Right cardiac atrium (tissue), 5 donors: ENCODE results near the gene CRACDL. TPM values are rescaled to one million over a fixed set of nuclear protein-coding genes. Genes with fewer than 3 reads are reported as not detected.

Experiments used
- ATAC-seq, 2 donors: fragments of 200-7000 bp; cut with Tn5 transposase; one replicate each; pipeline versions ENCODE4 v1.8.0 to v1.9.1; 2020; ENCODE audit warnings: moderate library complexity in 2 of 2, mild to moderate bottlenecking in 1 of 2
- DNase-seq, 3 donors: peaks; one replicate each; pipeline ENCODE4 v3.0.0-alpha.2; 2020
- H3K27ac ChIP-seq: one replicate; pipeline ENCODE4 v1.5.1; 2013; ENCODE audit warnings: mild to moderate bottlenecking, low read length, control low read depth, moderate library complexity
- H3K27me3 ChIP-seq: one replicate; pipeline ENCODE4 v1.6.1; 2013; ENCODE audit not compliant: control insufficient read depth, insufficient read depth
- H3K4me1 ChIP-seq: one replicate; pipeline ENCODE4 v1.6.1; 2013; ENCODE audit warnings: low read length; ENCODE audit not compliant: control insufficient read depth, insufficient read depth
- H3K4me3 ChIP-seq: one replicate; pipeline ENCODE4 v1.5.1; 2013; ENCODE audit warnings: low read length, control low read depth
- H3K9me3 ChIP-seq: one replicate; pipeline ENCODE4 v1.6.1; 2013; ENCODE audit warnings: low read length; ENCODE audit not compliant: control insufficient read depth
- WGBS: extraction: QIAGEN DNeasy Blood & Tissue Kit; methylation state at CpG from one replicate; pipeline ENCODE4 v1.1.7; 2013; 5-methylcytosine and 5-hydroxymethylcytosine counted together
- intact Hi-C, 4 donors: fragments of 100-400 bp; cut with DNase I; formaldehyde crosslinking; loops; one replicate each; pipeline versions ENCODE4 v1.11.0 to v1.14.0; 2022 to 2023
- polyA plus RNA-seq: library from polyadenylated mRNA; stranded (reverse); fragments of 200-250 nt; gene quantifications from one replicate; pipeline ENCODE4 v1.2.3, GENCODE V29; 2013
- total RNA-seq, 4 donors: library from RNA; stranded (reverse); fragmentation: NEBNext Ultra II Directional; extraction: Animal tissue kit (Norgen Biotek cat#: 25700); gene quantifications; one replicate each; pipeline ENCODE4 v1.2.1, GENCODE V29; 2021
- donor health status: healthy with polysubstance abuse.
- donor health status: DM: no; HTN: yes; CAD: no.
- donor health status: DM: no; HTN: no; CAD: no.
- donor health status: DM: no; HTN: yes; CAD: no; lungs with severe emphysema.
- donor health status: DM: yes; HTN: yes; CAD: no.

The CRACDL gene
- total and polyA plus RNA-seq, 5 donors: 2.7 to 5.7 (median 4.9) TPM

DNA sequence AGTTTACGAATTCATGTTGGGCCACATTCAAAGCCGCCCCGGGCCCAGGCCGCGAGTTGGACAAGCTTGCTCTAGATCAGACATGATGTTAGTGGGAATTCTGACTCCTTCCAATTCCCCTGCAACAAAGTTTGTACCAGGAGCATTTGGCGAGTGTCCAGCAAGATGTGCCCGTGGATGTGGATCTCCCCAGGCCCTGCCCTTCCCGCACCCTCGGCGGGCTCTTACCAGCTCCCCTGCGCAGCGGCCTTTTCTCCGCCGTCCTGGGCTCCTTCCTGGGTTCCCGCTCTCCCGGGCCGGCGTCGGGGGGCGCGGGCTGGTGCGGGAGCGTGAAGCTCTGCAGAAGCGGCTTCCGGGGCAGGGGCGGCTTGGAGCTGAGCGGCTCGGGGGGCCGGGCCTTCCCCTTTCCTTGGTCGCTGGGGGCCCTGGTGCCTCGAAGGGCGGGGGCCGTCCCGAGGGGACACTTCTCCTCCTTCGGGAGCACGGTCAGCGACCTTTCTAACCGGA, 114.3 kb downstream of the CRACDL start:
- Histone ChIP-seq H3K4me1 (peaks cover 12% of the 10 kb centered on the region), H3K9me3 (no peaks in the 10 kb centered on the region), H3K4me3 (no peak overlapping the region), H3K27ac (no peak overlapping the region), H3K27me3 (no peaks in the 10 kb centered on the region)
- 94% methylated on average over 38 of the region's 38 CpGs for WGBS
- DNase-seq: peak in 2 of 3 donors; percentile 51 to 68
- intact Hi-C loops: loop anchor here in 2 of 4 donors (10.0 kb wide), 2 partner anchors 87 to 97 kb away; partner anchors contain the start of gene MGAT4A (in 1 of the 2)
- ATAC-seq: no peak

DNA sequence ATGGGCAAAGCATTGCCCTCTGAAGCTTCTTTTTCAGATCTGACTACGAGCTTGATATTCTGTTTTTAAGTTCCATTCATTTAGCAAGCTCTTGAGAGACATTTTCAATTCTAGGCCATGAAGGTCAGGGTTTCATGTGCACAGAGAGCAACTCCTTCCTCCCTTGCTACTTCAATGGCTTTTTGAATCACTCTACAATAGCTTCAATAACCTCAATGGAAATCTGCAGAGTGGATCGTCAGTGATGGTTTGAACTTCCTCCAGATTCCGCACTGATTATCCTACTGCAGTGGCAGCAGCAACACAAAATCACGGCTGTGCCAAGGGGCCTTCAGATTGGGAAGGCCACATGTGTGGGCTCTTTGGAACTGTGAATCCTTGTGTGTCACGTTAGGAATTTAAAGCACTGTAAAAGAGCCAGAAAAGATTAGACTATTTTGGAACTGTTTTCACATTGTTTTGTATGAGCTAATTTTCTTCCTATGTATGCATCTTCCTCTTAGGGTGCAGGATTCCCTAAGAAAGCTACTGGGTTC, 116.7 kb downstream of the CRACDL start:
- 20% methylated on average over 5 of the region's 5 CpGs for WGBS
- DNase-seq (peak in 1 of 3 donors; percentile 43), ATAC-seq (no peak)
- no peaks in the 10 kb centered on the region for H3K27me3 ChIP-seq
- intact Hi-C loops: no loop called here
- H3K4me3 ChIP-seq: no peak overlapping the region
- H3K4me1 ChIP-seq: peaks cover 11% of the 10 kb centered on the region
- no peak overlapping the region for H3K27ac ChIP-seq
- no peaks in the 10 kb centered on the region for H3K9me3 ChIP-seq

DNA sequence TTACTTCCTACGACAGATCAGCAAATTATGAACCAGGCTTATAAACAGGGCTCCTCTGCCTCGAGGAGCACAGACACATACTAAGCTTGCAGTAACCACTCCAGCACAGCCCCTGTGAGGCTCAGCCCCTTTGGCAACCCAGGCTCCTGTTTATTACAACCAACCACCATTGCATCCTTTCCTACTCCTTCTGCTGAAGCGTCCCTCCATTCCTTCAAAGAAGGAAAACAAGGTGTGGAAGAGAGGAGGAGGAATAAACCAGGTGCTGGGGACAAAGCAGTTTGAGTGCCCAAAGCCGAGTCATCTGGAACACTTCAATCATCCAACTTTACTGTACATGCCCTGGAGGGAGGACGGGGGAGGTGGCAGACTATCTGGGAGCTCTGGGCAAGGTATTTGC, 117.9 kb downstream of the CRACDL start:
- Histone ChIP-seq H3K27me3 (no peaks in the 10 kb centered on the region), H3K9me3 (no peaks in the 10 kb centered on the region), H3K4me1 (peaks cover 8% of the 10 kb centered on the region), H3K27ac (no peak overlapping the region), H3K4me3 (no peak overlapping the region)
- DNase-seq (no peak), ATAC-seq (no peak)
- intact Hi-C loops: no loop called here
- 75% methylated on average over 5 of the region's 5 CpGs for WGBS

DNA sequence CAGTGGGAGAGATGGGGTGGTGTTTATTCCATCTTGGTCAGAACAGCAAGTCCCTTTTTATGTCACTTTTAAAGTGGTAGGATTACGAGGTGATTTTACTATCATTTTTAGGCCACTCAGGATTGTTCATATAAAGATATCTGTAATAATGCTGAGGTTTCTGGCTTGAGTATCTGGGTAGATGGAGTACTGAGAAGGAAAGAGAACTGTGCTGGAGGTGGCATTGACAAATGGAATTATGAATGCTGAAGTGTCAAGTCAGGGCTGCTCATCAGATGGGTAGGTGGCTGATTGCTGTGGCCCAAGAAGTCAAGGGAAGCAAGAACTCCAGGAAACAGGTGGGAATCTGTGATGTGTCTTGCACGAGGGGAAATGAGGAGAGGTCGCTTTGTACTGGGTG, 119.7 kb downstream of the CRACDL start:
- WGBS: 71% methylated on average over 3 of the region's 3 CpGs
- DNase-seq (no peak), ATAC-seq (no peak)
- H3K4me3 ChIP-seq: no peak overlapping the region
- H3K4me1 ChIP-seq: peaks cover 8% of the 10 kb centered on the region
- no peaks in the 10 kb centered on the region for H3K27me3 ChIP-seq
- no peak overlapping the region for H3K27ac ChIP-seq
- intact Hi-C loops: no loop called here
- no peaks in the 10 kb centered on the region for H3K9me3 ChIP-seq

DNA sequence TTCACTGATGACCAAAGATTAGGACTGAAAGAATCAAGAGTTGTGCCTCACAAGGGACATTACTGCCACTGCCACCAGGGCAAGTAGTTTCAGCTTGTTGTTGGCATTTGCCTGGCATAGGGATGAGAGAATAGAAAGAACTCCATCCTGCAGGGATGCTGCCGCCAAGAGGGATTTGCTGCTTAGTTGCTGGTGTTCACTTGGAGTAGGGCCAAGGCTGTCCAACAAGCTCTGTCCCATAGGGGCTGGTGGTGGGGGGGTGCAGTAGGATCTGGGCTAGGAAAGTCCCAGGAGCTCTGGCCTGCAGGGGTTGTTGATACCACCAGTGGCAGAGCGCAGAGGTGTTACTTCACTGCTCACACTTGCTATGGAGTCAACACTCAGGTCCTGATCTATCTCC, 120.2 kb downstream of the CRACDL start:
- WGBS: 70% methylated on average over 2 of the region's 2 CpGs
- DNase-seq (no peak), ATAC-seq (no peak)
- Histone ChIP-seq H3K4me1 (peaks cover 8% of the 10 kb centered on the region), H3K27ac (no peak overlapping the region), H3K9me3 (no peaks in the 10 kb centered on the region), H3K4me3 (no peak overlapping the region), H3K27me3 (no peaks in the 10 kb centered on the region)
- intact Hi-C loops: no loop called here

DNA sequence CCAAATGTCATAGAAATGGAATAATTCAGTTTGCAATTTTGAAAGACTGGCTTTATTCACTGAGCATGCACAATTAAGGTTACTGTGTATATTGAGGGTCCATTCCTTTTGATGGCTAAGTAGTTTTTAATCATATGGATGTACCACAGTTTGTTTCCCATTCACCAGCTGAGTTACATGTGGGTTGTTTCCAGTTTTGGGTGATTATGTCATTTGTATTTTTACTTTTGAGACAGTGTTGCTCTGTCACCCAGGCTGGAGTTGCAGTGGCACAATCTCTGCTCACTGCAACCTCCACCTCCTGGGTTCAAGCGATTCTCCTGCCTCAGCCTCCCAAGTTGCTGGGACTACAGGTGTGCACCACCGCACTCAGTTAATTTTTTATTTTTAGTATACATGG, 124.3 kb downstream of the CRACDL start:
- intact Hi-C loops: no loop called here

DNA sequence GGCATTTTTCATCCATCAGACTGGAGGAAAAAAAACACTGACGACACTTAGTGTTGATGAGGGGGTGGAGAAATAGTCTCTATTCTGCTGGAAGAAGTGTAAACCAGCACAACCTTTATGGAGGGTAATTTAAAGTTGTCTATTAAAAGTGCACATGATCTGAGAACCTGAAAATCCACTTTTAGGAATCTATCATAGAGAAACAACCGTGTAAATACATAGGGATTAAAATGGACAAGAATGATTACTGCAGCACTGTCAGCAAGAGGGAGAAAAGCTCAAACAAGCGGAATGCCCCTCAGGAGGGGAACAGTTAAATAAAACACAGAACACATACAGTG, 125.5 kb downstream of the CRACDL start:
- intact Hi-C loops: no loop called here
- 66% methylated on average over 3 of the region's 3 CpGs for WGBS
- H3K9me3 ChIP-seq: no peaks in the 10 kb centered on the region

More for the DNA sequence above, 124.3 kb downstream of the CRACDL start:
- no peak for ATAC-seq
- WGBS: 100% methylated on average over 2 of the region's 2 CpGs
- Histone ChIP-seq H3K27ac (no peak overlapping the region), H3K4me3 (no peak overlapping the region), H3K4me1 (peaks cover 4% of the 10 kb centered on the region), H3K27me3 (no peaks in the 10 kb centered on the region), H3K9me3 (no peaks in the 10 kb centered on the region)
- no peak for DNase-seq

DNA sequence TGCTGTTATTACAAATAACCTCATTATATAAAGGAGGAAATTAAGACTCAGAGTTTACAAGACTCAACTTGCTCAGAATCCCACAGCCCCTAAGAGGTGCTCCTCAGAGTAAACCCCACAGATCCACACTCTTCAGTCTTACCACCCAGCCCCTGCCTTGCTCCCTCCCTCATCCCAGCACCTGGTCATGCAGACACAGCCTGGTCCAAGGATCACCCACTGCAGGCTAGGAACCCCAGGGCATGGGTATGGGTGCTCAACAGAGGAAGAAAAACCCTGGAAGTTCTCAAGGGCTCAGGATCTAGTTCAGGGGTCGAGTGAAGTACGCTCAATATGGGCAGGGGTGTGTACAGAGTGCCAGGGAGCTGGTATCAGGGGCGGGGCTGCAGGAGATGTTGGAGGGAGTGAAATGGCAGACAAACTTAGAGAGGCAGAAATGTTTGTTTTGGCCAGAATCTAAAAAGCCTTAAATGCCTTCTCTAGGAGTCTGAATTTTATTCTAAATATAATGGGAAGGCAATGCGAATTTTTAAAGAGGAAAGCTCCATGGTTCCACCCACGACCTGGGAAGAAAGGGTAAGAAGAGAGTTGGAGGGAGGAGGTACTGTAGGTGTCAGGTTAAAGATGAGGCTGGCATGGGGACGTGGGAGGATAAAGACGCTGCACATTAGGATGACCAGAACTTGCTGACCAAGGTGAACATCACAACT, 126.0 kb downstream of the CRACDL start:
- intact Hi-C loops: loop anchor here in 1 of 4 donors (10.0 kb wide), 1 partner anchor 65 kb away; no protein-coding TSS in a partner anchor
- Histone ChIP-seq H3K4me3 (no peak overlapping the region), H3K27ac (no peak overlapping the region), H3K4me1 (peaks cover 14% of the 10 kb centered on the region), H3K27me3 (no peaks in the 10 kb centered on the region), H3K9me3 (no peaks in the 10 kb centered on the region)
- DNase-seq (no peak), ATAC-seq (peak in 1 of 2 donors; percentile 10)
- WGBS: 63% methylated on average over 7 of the region's 7 CpGs

More for the DNA sequence above, 125.5 kb downstream of the CRACDL start:
- Histone ChIP-seq H3K27ac (no peak overlapping the region), H3K4me1 (peaks cover 10% of the 10 kb centered on the region), H3K4me3 (no peak overlapping the region), H3K27me3 (no peaks in the 10 kb centered on the region)
- DNase-seq (no peak), ATAC-seq (no peak)

DNA sequence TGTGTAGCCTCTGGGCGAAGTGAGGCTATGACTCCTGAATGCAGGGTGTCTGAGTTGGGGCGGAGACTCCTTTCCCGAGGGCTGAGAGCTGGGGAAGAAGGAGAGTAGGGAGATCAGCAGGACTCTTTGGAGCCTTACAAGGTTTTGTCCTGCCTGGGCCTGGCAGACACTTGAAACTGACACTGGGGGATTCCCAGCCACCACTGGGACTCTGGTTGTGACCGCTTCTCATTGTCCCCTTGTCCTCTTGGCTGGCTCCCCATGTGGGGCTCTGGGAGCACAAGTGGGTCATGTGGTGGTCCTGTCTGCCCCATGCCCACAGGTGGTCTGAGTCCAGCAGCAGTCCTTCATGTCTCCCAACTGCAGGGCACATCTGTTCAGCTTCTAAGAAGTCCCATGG, 126.9 kb downstream of the CRACDL start:
- H3K27ac ChIP-seq: no peak overlapping the region
- 85% methylated on average over 4 of the region's 4 CpGs for WGBS
- ATAC-seq (no peak), DNase-seq (no peak)
- H3K4me1 ChIP-seq: peaks cover 14% of the 10 kb centered on the region
- no peaks in the 10 kb centered on the region for H3K9me3 ChIP-seq
- no peak overlapping the region for H3K4me3 ChIP-seq
- intact Hi-C loops: loop anchor here in 1 of 4 donors (10.0 kb wide), 1 partner anchor 64 kb away; no protein-coding TSS in a partner anchor
- no peaks in the 10 kb centered on the region for H3K27me3 ChIP-seq

DNA sequence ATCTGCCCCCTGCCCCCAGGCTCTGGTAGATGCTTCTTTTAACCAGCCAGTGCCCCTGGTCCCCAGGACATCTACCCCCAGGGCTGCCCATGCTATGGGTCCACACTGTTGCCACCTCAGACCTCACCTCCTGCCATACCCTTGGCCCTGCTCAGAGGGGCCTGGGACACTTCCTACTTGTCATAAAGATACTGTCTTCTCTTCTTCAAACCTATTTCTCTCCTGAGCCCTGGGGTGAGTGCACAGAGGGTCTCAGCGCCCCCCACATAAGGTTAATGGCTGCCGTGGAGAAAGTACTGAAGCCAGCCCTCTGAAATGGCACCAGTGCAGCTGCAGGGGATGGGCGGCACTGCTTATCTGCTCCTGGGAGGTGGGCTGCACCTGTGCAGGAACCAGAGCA, 127.5 kb downstream of the CRACDL start:
- Histone ChIP-seq H3K27ac (no peak overlapping the region), H3K9me3 (no peaks in the 10 kb centered on the region), H3K4me1 (peaks cover 14% of the 10 kb centered on the region), H3K4me3 (no peak overlapping the region), H3K27me3 (no peaks in the 10 kb centered on the region)
- 94% methylated on average over 3 of the region's 3 CpGs for WGBS
- DNase-seq: no peak
- intact Hi-C loops: loop anchor here in 1 of 4 donors (10.0 kb wide), 1 partner anchor 64 kb away; no protein-coding TSS in a partner anchor
- ATAC-seq: no peak

DNA sequence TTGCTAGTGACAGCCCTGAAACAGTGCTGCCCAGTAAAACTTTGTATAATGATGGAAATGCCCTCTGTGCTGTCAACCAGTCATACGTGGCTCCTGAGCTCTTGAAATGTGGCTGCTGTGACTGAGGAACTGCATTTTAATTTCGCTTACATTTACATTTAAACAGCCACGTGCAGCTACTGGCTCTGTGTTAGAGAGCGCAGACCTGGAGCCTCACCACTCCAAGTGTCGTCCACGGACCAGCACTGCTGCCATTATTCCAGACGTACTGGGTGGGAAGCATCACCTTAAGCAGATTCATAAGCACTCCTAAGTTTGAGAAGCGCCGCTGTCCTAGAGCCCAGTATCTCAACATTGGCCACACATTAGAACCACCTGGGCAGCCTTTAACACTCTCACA, 128.1 kb downstream of the CRACDL start:
- Histone ChIP-seq H3K9me3 (no peaks in the 10 kb centered on the region), H3K4me1 (peaks cover 14% of the 10 kb centered on the region), H3K27me3 (no peaks in the 10 kb centered on the region), H3K4me3 (no peak overlapping the region), H3K27ac (no peak overlapping the region)
- DNase-seq: no peak
- ATAC-seq: no peak
- 90% methylated on average over 9 of the region's 9 CpGs for WGBS
- intact Hi-C loops: loop anchor here in 1 of 4 donors (10.0 kb wide), 1 partner anchor 63 kb away; no protein-coding TSS in a partner anchor
